Measurements from ENCODE around the gene CHADL. TPM values are rescaled to one million over a fixed set of nuclear protein-coding genes. Genes with fewer than 3 reads are reported as not detected.

CHADL gene
- total and polyA plus RNA-seq, 9 of the 15 experiments (the other 6 are each of a cell fraction or from before 2014, with no cell fraction given) = not detected

DNA sequence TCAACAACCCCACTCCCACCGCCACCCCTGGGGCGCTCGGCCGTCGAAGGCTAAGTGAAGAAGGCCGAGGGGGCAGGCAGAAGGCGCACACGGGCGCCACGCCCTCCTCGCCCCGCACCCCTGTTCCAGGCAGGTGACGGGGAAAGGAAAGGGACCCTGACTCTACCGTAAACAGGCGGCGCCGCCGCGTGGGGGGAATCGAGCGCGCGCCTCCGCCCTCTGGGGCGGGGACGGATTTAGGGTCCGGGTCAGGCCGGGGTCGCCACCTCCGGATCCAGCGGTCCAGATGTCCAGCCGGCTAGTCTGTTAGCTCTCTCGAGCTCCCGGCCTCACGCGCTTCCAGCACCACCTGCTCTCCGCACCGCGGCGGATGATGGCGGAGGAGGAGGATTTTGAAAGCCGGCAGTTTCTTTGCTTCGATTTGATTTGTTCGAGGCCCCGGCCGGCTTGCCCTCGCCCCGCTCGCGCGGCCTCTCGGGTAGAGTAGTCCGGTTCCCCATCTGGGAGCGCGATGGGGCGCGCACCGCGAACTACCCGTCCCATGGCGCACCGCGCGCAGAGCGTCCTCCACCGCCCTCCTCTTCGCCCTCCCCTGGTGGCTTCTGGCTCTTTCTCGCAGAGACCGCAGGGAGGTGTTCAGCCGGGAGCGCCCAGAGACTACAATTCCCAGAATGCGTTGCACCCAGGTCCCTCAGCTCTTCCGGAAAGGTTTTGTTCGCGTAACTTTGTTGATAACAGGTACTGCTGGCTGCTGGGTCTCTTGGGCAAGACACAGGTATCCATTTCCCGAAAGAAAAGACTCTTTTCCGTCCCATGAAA lies 45.3 kb upstream of the CHADL start, which contains the start of gene RANGAP1 (continued):
- TF ChIP-seq, protein P1, sequence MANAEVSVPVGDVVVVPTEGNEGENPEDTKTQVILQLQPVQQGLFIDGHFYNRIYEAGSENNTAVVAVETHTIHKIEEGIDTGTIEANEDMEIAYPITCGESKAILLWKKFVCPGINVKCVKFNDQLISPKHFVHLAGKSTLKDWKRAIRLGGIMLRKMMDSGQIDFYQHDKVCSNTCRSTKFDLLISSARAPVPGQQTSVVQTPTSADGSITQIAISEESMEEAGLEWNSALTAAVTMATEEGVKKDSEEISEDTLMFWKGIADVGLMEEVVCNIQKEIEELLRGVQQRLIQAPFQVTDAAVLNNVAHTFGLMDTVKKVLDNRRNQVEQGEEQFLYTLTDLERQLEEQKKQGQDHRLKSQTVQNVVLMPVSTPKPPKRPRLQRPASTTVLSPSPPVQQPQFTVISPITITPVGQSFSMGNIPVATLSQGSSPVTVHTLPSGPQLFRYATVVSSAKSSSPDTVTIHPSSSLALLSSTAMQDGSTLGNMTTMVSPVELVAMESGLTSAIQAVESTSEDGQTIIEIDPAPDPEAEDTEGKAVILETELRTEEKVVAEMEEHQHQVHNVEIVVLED (CRISPR knock-in tag; IDR thresholded peaks at IDR 0.05) = no peak; the same call in 1 of the 2 replicates
- no peak for TF ChIP-seq GTF2A2 (tag; IDR thresholded peaks at IDR 0.05)
- TF ChIP-seq TAF9B (IDR thresholded peaks at IDR 0.05; ENCODE audit: partially characterized antibody) = no peak
- no peak for TF ChIP-seq SNIP1 (IDR thresholded peaks at IDR 0.05; ENCODE audit: low read depth)
- no peak for TF ChIP-seq NR4A1 (CRISPR knock-in tag; IDR thresholded peaks at IDR 0.05)
- no peak for TF ChIP-seq NR4A1 (tag; IDR thresholded peaks at IDR 0.05)
- TF ChIP-seq U2AF2 (optimal IDR thresholded peaks at IDR 0.05; ENCODE audit: low read depth, low read length) = no peak
- no peak for TF ChIP-seq EP300 (IDR thresholded peaks at IDR 0.05; ENCODE audit: low read length)
- no peak for TF ChIP-seq MECOM (CRISPR knock-in tag; IDR thresholded peaks at IDR 0.05)
- TF ChIP-seq, protein P2, sequence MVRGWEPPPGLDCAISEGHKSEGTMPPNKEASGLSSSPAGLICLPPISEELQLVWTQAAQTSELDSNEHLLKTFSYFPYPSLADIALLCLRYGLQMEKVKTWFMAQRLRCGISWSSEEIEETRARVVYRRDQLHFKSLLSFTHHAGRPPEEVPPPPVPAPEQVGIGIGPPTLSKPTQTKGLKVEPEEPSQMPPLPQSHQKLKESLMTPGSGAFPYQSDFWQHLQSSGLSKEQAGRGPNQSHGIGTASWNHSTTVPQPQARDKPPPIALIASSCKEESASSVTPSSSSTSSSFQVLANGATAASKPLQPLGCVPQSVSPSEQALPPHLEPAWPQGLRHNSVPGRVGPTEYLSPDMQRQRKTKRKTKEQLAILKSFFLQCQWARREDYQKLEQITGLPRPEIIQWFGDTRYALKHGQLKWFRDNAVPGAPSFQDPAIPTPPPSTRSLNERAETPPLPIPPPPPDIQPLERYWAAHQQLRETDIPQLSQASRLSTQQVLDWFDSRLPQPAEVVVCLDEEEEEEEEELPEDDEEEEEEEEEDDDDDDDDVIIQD (CRISPR knock-in tag; IDR thresholded peaks at IDR 0.05) = no peak
- TF ChIP-seq NELFE (IDR thresholded peaks at IDR 0.05; ENCODE audit: insufficient read depth, insufficient read length) = no peak
- TF ChIP-seq, protein P3, sequence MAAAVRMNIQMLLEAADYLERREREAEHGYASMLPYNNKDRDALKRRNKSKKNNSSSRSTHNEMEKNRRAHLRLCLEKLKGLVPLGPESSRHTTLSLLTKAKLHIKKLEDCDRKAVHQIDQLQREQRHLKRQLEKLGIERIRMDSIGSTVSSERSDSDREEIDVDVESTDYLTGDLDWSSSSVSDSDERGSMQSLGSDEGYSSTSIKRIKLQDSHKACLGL (CRISPR knock-in tag; IDR thresholded peaks at IDR 0.05; ENCODE audit: borderline replicate concordance, poor library complexity, severe bottlenecking) = peak; percentile 35
- peak; percentile 69 for TF ChIP-seq SUPT5H (IDR thresholded peaks at IDR 0.05)
- 0 out of 4 replicates have a peak, but pooled peaks of 1 of the 2 experiments have one; percentile 26 for TF ChIP-seq TEAD1 (CRISPR knock-in tag; IDR thresholded peaks at IDR 0.05)
- TF ChIP-seq STAG1 (CRISPR knock-in tag; IDR thresholded peaks at IDR 0.05; ENCODE audit: borderline replicate concordance) = no peak
- TF ChIP-seq KHSRP (IDR thresholded peaks at IDR 0.05) = no peak
- TF ChIP-seq MXI1 (IDR thresholded peaks at IDR 0.05; ENCODE audit: low read depth, low read length) = 0 out of 2 replicates have a peak, but pooled peaks have one; percentile 7
- no peak for TF ChIP-seq TRIM24 (IDR thresholded peaks at IDR 0.05)
- no peak for TF ChIP-seq ZC3H11A (IDR thresholded peaks at IDR 0.05; ENCODE audit: low read depth, low read length)
- no peak for TF ChIP-seq NUFIP1 (IDR thresholded peaks at IDR 0.05; ENCODE audit: partially characterized antibody)
- TF ChIP-seq ZNF175 (CRISPR knock-in tag; IDR thresholded peaks at IDR 0.05; ENCODE audit: low read depth) = peak; percentile 32; the same call in 1 of the 2 replicates
- TF ChIP-seq, protein P4, sequence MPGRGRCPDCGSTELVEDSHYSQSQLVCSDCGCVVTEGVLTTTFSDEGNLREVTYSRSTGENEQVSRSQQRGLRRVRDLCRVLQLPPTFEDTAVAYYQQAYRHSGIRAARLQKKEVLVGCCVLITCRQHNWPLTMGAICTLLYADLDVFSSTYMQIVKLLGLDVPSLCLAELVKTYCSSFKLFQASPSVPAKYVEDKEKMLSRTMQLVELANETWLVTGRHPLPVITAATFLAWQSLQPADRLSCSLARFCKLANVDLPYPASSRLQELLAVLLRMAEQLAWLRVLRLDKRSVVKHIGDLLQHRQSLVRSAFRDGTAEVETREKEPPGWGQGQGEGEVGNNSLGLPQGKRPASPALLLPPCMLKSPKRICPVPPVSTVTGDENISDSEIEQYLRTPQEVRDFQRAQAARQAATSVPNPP (IDR thresholded peaks at IDR 0.05; ENCODE audit: borderline replicate concordance, insufficient read depth, insufficient read length) = no peak
- TF ChIP-seq, protein P5, sequence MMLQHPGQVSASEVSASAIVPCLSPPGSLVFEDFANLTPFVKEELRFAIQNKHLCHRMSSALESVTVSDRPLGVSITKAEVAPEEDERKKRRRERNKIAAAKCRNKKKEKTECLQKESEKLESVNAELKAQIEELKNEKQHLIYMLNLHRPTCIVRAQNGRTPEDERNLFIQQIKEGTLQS (IDR thresholded peaks at IDR 0.05) = no peak
- TF ChIP-seq, protein P5 (CRISPR knock-in tag; conservative IDR thresholded peaks at IDR 0.05) = no peak
